MM.1S (cell line): ENCODE results near the gene RAMACL.

Source experiments
- DNase-seq: peaks from one replicate; pipeline ENCODE4 v3.0.0-alpha.2; 2015
- H2AFZ ChIP-seq: fragments of 300-600 bp; sonication (generic); 2 replicates; pipeline ENCODE4 v1.6.0; 2016; ENCODE audit warnings: antibody characterized with exemption, low read length
- H3F3A ChIP-seq: fragments of 300-600 bp; sonication (generic); 2 replicates; pipeline ENCODE4 v1.6.1; 2016; ENCODE audit warnings: mild to moderate bottlenecking, antibody characterized with exemption, low read length, moderate library complexity, mixed read lengths; ENCODE audit not compliant: insufficient read depth
- H3K27ac ChIP-seq: fragments of 300-600 bp; sonication (generic); 2 replicates; pipeline ENCODE4 v1.5.1; 2016; ENCODE audit warnings: mild to moderate bottlenecking, low read length
- H3K27me3 ChIP-seq: fragments of 300-600 bp; sonication (generic); replicated peaks from 2 replicates; pipeline ENCODE4 v1.6.0; 2016; ENCODE audit warnings: low read length; ENCODE audit not compliant: insufficient read depth
- H3K36me3 ChIP-seq: fragments of 300-600 bp; sonication (generic); replicated peaks from 2 replicates; pipeline ENCODE4 v1.6.1; 2016; ENCODE audit warnings: mild to moderate bottlenecking, low read length, mixed read lengths; ENCODE audit not compliant: insufficient read depth
- H3K4me1 ChIP-seq: fragments of 300-600 bp; sonication (generic); 2 replicates; pipeline ENCODE4 v1.6.1; 2016; ENCODE audit warnings: low read length, mixed read lengths
- H3K4me2 ChIP-seq: fragments of 300-600 bp; sonication (generic); 2 replicates; pipeline ENCODE4 v1.6.0; 2016; ENCODE audit warnings: low read depth, low read length
- H3K4me3 ChIP-seq: fragments of 300-600 bp; sonication (generic); 2 replicates; pipeline ENCODE4 v1.5.1; 2016; ENCODE audit warnings: low read length, mixed read lengths
- H3K79me2 ChIP-seq: fragments of 300-600 bp; sonication (generic); 2 replicates; pipeline ENCODE4 v1.6.1; 2016; ENCODE audit warnings: mixed run types, low read length, mixed read lengths
- H3K9ac ChIP-seq: fragments of 300-600 bp; sonication (generic); 2 replicates; pipeline ENCODE4 v1.6.1; 2016; ENCODE audit warnings: low read length, mixed read lengths
- H3K9me2 ChIP-seq: fragments of 300-600 bp; sonication (generic); replicated peaks from 2 replicates; pipeline ENCODE4 v1.6.1; 2016; ENCODE audit warnings: mild to moderate bottlenecking, low read length, mixed read lengths; ENCODE audit not compliant: insufficient read depth
- H3K9me3 ChIP-seq: fragments of 300-600 bp; sonication (generic); replicated peaks from 2 replicates; pipeline ENCODE4 v1.6.1; 2016; ENCODE audit warnings: mild to moderate bottlenecking, low read length, mixed read lengths; ENCODE audit not compliant: insufficient read depth
- H4K20me1 ChIP-seq: fragments of 300-600 bp; sonication (generic); 2 replicates; pipeline ENCODE4 v1.6.1; 2016; ENCODE audit warnings: mild to moderate bottlenecking, low read length, moderate library complexity, mixed read lengths; ENCODE audit not compliant: insufficient read depth
- EZH2 ChIP-seq: fragments of 300-600 bp; sonication (generic); optimal IDR thresholded peaks from 2 replicates; pipeline ENCODE3; 2017; ENCODE audit warnings: low read depth, mild to moderate bottlenecking, antibody characterized with exemption, low read length, mixed read lengths
- EZH2phosphoT487 ChIP-seq: fragments of 300-600 bp; sonication (generic); IDR thresholded peaks from 2 replicates; pipeline ENCODE4 v1.6.1; 2018; ENCODE audit warnings: antibody characterized with exemption, low read length
- TF ChIP-seq, protein P1 (sequence below): fragments of 300-600 bp; sonication (generic); IDR thresholded peaks from 2 replicates; pipeline ENCODE4 v1.5.1; 2016; ENCODE audit warnings: antibody characterized with exemption, low read length, mixed read lengths

The RAMACL gene

DNA sequence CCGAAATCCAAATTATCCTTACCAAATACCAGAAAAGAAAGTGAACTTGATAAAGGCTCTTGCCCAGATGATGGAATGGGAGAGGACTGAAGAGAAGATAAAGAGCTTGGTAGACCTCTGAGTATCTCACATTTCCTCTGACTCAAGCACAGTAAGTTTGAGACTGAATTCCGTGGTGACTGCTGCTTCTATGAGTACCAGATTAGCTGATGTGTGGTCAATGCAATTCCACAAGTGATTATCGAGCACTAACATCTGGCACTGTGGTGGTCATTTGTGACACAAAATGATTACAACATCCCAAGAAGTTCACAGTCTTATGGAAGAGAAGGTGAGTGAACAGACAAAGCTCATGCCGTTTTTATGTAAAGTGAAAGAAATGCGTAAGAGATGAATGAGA, 43.1 kb upstream of the RAMACL start:
- Histone ChIP-seq H3K4me3 (no peak overlapping the region), H3K9me3 (no peaks in the 10 kb centered on the region), H3K9me2 (no peaks in the 10 kb centered on the region), H3F3A (peaks cover 23% of the 10 kb centered on the region), H2AFZ (no peak overlapping the region), H4K20me1 (no peaks in the 10 kb centered on the region), H3K79me2 (no peaks in the 10 kb centered on the region), H3K9ac (no peak overlapping the region), H3K27me3 (no peaks in the 10 kb centered on the region), H3K36me3 (no peaks in the 10 kb centered on the region), H3K27ac (no peak overlapping the region), H3K4me1 (peaks cover 33% of the 10 kb centered on the region), H3K4me2 (no peak overlapping the region)
- no peak for DNase-seq
- TF ChIP-seq EZH2phosphoT487: no peak
- TF ChIP-seq EZH2: no peak

DNA sequence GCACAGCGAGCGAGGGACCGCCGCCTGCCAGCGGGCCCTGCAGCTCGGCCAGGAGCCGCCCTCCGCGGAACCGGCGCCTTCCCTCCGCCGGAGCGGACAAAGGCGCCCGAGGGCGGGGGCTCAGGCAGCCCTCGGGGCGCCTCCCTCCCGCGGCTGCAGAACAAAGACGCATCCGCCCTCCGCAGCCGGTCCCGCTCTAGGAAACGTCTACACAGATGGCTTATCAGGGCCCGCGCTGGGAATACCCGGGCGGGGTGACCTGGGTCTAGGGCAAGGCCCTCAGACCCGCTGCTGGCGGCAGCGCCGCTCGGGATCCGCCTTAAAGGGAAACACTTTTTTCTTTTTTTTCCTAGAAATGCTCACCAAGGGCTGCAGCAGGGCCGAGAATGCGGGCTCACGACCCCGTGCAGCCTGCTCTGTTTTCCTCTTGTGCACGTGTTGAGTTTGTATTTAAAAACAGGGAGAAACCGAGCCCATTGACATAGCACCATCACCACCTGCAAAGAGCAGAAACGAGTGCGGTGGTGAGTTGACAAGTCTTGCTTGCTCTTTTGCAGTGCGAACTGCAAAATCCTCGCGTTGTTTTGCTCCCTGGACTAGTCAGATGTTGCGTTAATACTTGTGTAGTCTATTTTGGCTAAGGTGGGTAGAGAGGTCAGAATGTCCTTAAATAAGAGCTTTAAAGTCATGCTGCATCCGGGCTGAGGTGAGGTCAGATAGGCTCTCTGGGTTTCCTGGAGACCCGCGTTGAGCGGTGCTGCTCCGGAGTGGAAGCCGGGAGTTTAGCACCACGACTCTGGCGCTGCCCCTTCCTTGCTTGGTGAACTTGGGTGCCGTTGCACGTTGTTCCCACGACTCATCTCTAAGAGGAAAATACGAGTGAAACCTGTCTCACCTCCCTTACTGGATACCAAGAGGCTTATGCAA, 41.7 kb upstream of the RAMACL start:
- DNase-seq: peak; percentile 43
- Histone ChIP-seq H3K27me3 (no peaks in the 10 kb centered on the region), H3K9me3 (no peaks in the 10 kb centered on the region), H2AFZ (peak overlapping the region; percentile 72), H3K9me2 (no peaks in the 10 kb centered on the region), H3K4me1 (peaks cover 33% of the 10 kb centered on the region), H3K36me3 (no peaks in the 10 kb centered on the region), H3K4me3 (peak overlapping the region; percentile 57), H3K9ac (peak overlapping the region; percentile 72), H3F3A (peaks cover 23% of the 10 kb centered on the region), H3K27ac (peak overlapping the region; percentile 93), H3K79me2 (no peaks in the 10 kb centered on the region), H4K20me1 (no peaks in the 10 kb centered on the region), H3K4me2 (peak overlapping the region; percentile 87)
- TF ChIP-seq EZH2 (no peak), EZH2phosphoT487 (no peak)
- TF ChIP-seq, protein P1, sequence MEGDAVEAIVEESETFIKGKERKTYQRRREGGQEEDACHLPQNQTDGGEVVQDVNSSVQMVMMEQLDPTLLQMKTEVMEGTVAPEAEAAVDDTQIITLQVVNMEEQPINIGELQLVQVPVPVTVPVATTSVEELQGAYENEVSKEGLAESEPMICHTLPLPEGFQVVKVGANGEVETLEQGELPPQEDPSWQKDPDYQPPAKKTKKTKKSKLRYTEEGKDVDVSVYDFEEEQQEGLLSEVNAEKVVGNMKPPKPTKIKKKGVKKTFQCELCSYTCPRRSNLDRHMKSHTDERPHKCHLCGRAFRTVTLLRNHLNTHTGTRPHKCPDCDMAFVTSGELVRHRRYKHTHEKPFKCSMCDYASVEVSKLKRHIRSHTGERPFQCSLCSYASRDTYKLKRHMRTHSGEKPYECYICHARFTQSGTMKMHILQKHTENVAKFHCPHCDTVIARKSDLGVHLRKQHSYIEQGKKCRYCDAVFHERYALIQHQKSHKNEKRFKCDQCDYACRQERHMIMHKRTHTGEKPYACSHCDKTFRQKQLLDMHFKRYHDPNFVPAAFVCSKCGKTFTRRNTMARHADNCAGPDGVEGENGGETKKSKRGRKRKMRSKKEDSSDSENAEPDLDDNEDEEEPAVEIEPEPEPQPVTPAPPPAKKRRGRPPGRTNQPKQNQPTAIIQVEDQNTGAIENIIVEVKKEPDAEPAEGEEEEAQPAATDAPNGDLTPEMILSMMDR: no peak

DNA sequence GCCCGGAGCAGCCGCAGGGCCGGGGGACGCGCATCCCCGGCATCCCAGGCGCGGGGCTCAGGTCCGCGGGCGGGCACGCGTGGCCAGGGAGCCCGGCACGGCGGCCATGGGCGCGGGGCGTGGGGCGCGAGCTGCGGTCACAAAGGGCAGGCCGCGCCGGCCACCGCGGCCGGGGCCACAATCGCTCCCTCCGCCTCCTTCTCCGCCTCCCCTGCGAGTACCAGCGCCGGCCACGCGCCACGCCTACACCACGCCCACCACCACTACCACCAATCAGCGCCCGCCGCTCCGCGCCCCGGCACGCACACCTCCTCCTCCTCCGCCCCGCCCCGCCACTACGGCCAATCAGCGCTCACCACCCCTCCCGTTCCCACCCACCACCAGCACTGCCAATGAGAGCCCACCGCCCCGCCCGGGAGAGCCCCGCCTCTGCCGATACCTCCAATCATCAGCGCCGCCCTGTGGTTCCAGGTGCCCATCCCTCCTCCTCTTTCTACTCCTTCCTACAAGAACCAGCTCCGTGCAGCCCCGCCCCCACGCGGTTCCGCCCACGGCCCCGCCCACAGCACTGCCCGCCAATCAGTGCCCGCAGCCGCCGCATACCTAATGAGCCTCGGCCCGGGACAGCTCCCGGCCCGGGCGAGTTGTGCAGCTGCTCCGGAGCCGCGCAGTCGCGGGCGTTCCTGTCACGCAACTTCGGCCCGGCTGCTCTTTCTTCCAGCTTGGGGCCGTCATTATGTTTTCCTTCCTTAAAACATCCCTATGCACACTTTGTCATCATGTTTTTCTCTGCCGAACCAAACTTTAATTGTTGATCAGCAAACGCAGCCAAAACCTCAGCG, 40.8 kb upstream of the RAMACL start, which contains the start of gene RPS6KA2:
TSS of gene RPS6KA2 (minus strand) at position 219 of the 842 bp plus-strand sequence. CDS start 232 bp downstream, outside the sequence.
- H3K4me2 ChIP-seq: peak within 1 kb of the TSS; percentile 87
- H3K4me1 ChIP-seq: peaks cover 33% of the 10 kb centered on the region
- H4K20me1 ChIP-seq: no peaks in the 10 kb centered on the region
- no peaks in the 10 kb centered on the region for H3K9me2 ChIP-seq
- H3K9ac ChIP-seq: peak within 1 kb of the TSS; percentile 72
- TF ChIP-seq, protein P1: no peak
- TF ChIP-seq EZH2phosphoT487: no peak
- TF ChIP-seq EZH2: no peak
- no peaks in the 10 kb centered on the region for H3K9me3 ChIP-seq
- no peaks in the 10 kb centered on the region for H3K27me3 ChIP-seq
- no peaks in the 10 kb centered on the region for H3K36me3 ChIP-seq
- H3K27ac ChIP-seq: peak within 1 kb of the TSS; percentile 93
- peaks cover 23% of the 10 kb centered on the region for H3F3A ChIP-seq
- peak within 1 kb of the TSS; percentile 74 for H3K4me3 ChIP-seq
- H3K79me2 ChIP-seq: no peaks in the 10 kb centered on the region
- DNase-seq: peak; percentile 92
- peak within 1 kb of the TSS; percentile 74 for H2AFZ ChIP-seq
